Activated gamma-delta T cell (primary cell): ENCODE results near the gene SBK2.
"Not testable (repeated sequence)": the region's sequence is repeated elsewhere in the genome, so short reads cannot be mapped to it uniquely, and the experiment has no call there.

ENCODE experiments used
- DNase-seq: peaks from one replicate; lab custom pipeline; 2025; lab: John Stamatoyannopoulos, UW

Gene SBK2

DNA sequence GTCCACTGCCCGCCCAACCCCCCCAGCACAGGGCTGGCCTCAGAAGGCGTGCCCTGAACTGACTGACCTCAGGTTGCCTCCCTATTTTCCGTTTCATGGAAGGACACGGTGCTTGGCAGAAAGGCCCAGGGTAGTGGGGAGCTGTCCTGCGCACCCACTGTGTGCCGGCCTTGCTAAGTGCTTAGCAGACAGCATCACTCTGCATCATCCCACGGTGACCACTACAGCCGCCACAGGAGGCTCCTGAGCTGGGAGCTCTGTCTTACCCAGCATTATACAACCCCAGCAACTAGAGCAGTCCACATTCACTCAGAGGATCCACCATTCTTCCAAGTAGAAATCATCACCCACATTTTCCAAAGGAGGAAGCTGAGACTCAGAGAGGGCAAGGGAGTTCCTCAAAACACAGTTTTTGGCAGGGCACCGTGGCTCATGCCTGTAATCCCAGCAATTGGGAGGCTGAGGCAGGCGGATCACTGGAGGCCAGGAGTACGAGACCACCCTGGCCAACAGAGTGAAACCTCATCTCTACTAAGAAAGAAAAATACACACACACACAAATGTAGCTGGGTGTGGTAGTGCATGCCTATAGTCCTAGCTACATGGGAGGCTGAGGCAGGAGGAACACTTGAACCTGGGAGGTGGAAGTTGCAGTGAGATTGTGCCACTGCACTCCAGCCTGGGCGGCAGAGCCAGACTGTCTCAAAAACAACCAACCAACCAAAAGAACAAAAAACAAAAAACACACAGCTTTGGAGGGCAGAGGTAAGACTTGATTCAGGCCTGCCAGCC lies 1.6 kb downstream of the SBK2 start:
- DNase-seq, result no peak

DNA sequence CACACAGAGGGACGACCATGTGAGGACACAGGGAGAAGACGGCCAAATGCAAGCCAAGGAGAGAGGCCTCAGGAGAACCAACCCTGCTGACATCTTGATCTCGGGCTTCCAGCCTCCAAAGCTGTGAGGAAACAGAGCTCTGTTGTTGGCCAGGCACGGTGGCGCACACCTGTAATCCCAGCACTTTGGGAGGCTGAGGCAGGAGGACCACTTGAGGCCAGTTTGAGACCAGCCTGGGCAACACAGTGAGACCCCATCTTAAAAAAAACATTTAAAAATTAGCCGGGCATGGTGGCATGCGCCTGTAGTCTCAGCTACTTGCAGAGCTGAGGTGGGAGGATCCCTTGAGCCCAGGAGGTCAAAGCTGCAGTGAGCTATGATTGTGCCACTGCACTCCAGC lies 2.7 kb downstream of the SBK2 start:
- not testable (repeated sequence) for DNase-seq

DNA sequence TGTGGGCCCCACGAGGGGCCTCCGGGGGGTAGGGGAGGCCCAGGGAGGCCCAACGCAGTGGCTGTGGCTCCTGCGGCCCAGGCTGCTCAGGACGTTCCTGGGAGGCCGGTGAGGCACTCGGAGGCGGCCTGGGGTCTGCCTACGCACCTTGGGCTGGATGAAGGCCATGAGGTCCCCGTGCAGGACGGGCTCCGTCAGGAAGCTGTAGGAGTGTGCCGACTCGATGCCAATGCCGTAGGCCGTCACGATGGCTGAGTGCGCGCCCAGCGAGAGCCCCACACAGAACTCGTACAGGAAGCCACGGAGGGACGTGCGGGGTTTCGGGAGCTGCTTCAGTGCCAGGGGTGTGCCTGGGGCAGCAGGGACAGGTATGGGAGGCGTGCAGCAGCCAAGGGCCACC lies 5.9 kb downstream of the SBK2 start:
- DNase-seq, result no peak

DNA sequence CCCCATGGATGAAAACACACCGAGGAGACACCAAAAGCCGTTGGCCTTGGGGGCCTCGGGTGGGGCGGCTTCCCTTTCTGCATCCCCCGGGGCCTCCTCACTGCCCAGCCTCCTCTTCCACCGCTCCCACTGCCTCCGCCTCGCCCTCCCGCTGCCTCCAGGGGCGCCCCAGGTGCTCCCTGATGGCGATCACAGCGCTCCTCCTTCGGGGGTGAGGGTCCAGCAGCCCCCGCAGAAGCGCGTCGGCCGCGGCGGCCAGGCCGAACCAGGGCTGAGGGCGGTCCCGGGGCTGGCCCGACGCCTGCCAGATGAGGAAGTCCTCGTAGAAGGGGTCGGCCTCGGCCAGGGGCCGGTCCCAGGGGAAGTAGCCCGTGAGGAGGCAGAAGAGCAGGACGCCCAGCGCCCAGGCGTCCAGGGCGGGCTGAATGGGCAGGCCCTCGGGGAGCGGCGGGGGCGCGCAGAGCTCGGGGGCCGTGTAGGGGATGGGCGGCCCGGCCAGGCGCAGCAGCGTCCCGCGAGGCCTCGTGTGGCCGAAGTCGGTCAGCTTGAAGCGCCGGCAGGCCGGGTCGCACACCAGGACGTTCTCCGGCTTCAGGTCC lies 7.2 kb downstream of the SBK2 start:
- no peak for DNase-seq

DNA sequence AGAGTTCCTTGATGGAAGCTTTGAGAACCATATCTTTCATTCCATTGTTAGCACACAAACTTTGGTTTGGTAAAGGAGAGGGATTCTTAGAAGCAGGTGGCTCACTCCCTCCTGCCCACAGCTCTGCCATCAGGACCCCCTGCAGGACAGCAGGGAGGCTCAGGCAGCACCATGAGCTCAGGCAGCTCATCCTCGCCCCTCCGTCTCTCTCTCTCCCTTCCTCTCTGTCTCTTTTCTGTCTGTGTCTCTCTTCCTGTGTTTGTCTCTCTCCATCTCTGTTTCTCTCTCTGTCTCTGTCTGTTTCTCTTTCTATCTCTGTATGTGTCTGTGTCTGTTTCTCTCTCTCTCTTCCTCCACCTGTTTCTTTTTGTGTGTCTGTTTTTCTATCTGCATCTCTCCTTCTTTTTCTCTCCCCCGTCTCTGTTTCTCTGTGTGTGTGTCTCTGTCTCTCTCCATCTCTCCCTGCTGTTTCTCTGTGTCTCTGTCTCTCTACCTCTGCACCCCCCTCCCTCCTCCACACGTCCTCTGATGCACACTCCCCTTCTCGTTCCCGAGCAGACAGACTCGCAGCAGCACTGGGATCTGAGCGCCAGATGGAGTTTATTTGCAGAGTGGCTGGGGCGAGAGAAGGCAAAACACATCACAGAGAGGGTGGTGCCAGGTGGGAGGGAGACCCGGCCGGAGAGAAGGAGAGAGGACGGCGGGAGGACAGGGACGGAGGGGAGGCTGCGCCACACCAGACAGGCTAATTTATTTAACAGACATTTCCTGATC lies 8.7 kb downstream of the SBK2 start:
- DNase-seq, result no peak

DNA sequence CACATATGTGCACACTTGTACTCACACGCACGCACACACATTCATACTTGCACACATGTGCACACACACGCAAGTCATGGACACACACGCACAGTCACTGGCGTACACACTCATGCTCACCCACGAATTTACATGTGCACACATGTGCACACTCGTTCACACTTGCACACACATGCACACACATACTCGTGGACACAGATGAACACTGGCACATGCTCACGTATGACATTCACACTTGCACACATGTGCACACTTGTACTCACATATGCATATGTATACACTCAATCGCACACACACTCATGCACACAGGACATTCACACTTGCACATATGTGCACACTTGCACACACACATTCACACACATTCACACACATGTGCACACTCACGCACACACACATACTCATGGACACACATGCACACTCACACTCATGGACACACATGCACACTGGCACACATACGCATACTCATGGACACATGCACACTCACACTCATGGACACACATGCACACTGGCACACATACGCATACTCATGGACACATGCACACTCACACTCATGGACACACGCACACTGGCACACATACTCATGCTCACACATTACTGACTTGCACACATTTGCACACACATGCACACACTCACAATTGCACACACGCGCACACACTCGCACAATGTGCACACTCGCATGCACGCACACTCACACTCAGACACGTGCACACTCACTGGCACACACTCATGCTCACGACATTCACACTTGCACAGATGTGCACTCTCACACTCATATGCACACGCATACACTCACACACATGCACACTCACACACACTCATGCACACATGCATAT lies 9.5 kb downstream of the SBK2 start:
- no peak for DNase-seq

DNA sequence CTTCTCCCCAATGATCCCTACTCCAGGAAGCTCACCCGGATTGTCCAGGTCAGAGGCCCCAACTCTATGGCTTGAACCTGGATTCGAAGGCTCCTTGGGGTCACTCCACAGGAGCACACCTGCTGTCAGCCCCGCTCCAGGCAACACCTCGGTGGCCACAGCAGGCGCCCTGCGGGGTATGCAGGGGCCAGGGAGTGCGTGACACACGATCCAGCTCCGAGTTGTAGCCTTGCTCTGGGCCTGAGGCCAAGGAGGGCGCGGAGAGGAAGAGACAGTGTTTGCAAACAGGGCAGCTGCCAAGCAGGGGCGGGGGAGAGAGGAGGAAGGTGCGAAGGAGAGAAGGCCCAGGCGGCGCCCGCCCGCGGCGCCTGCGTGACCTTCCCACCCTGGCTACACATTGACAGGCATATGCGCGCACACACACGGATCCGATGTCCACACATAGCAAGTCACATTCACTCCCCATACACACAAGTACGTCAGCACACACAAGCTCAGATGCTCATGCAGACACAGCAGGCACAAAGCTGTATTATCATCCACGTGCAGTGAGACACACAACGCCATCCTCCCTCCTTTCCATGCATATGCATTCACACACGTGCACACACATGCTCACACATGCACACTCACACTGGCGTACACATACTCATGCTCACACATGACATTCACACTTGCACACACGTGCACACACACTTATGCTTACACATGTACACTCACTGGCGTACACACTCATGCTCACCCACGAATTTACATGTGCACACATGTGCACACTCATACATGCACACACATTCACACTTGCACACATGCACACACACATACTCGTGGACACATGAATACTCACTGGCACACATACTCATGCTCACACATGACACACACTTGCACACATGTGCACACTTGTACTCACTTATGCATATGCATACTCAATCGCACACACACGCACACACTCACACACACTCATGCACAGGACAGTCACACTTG lies 10.4 kb downstream of the SBK2 start:
- no peak for DNase-seq

DNA sequence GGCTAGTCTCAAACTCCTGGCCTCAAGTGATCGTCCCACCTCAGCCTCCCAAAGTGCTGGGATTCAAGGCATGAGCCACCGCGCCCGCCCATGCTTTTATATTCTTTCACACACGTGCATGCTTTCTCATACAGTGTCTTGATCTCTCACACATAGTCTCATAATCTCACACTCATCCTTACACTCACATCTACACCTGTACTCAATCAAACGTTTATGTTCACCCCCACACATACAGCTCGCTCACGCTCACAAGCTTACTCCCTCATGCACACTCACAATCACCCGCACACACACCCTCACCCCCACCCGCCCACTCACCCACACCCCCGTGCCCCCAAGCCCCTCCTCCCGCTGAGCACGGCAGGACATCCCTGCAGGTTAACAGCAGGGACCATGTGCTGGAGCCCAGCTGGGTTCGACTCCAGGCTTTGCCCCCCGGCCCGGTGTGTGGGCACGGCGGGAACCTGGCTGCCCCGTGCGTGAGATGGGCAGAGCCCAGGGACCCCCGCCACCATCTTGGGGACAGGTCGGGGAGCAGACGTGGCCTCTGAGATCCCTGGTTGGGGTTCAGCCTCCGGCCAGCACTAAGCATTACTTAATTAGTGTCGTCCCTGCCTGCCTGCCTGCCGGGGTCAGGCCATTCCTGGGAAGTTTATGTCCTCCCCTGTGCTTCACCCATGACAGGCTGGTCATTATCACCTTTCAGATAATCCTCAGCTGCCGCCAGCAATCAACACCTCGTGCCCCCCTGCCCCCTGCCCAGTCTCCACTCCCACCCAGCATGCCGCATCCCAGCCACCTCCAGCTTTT lies 11.4 kb downstream of the SBK2 start:
- DNase-seq, result no peak

DNA sequence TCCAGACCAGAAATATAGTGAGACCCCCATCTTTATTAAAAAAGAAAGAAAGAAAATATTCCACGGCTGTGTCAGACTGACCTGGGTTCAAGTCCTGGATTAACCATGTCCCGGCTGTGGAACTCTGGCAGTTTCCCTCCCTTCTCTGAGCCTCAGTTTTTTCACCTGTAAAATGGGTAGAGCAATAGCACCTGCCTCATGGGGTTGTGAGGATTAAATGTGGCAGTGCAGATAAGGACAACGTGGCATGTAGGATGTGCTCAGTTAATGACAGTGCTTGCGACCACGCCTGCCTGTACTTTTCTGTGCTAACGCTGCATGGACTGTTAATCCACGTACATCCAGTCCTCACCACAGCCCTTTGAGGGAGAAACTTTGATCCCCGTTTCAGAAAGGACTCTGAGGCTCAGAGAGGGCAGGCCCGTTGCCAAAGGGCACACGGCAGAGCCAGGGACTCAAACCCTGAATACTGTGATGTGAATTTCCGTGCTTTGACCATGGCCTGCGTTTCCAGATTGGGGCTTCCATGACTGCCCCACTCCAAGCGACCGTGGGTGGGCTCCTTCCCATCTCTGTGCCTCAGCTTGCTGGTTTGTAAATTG lies 16.1 kb downstream of the SBK2 start:
- no peak for DNase-seq

DNA sequence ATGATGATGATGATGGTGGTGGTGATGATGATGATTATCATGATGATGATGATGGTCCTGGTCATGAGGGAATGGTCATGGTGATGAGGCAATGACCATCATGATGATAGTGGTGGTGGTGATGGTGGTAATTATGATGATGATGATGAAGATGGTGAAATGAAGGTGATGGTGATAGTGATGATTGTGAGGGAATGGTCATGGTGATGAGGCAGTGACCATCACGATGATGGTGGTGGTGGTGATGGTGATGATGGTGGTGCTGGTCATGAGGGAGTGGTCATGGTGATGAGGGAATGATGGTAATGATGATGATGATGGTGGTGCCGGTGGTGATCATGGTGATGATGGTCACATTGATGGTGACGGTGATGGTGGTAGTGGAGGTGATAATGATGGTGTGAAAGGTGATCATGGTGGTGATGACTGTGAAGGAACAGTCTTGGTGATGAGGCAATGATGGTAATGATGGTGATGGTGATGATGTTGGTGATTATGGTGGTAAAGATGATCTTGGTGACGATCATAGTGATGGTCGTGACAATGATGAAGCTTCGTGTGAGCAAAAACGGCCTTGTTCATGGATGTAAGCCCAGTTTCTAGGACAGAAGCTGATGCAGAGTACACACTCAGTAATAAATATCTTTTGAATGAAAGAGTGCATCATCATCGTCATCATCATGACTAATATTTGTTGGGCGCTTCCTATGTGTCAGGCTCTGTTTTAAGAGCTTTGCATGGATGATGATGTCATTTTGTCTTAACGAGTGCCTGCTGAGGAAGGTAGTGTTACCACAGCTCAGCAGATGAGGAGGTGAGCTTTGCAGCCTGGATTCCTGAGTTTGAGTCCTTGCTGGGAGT lies 17.3 kb downstream of the SBK2 start:
- DNase-seq, result no peak

DNA sequence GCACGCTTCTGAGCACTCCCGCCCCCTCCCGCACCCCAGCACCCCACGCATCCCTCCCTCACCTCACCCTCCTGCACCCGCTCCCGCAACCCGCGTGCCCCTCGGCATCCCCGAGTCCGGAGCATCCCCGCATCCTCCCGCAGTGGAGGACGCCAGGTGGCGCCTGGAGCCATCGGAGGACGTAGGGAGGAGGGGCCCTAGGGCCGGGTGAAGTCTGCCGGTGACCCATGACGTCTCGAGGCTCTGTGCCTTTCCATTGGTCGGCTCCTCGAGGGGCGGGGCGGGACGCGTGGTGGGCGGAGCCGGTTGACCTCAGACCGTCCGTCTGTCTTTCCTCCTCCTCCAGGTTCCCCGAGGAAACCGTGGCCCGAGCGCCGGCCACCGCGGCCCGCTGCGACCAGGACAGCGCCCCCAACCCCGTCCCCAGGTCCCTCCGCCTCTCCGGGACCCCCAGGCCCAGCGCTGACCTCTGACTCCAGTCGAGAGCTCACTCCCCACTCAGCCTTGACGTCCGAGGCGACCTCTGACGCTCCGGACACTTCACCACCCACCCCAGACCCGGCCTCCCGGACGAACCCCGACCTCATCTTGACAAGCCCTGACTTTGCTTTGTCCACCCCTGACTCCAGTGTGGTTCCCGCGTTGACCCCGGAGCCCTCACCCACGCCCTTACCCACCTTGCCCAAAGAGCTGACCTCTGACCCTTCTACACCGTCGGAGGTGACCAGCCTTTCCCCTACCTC lies 19.9 kb downstream of the SBK2 start:
- peak; percentile 74 for DNase-seq

DNA sequence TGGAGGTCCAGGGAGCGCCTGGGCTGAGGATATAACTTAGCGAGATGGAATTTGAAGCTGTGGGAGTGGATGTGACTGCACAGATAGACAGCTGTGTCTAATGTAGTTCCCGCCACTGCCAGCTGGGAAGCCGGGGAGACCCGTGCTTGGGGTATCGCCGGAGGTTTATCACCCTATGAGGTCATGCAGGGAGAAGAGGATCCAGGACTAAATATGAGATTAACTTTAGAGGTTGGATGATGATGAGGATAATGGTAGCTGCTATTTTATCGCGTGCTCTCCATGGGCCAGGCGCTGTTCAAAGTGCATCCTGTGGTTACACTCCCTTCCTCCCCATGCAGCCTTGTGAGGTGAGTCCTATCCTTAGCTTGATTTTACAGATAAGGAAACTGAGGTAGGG lies 28.8 kb downstream of the SBK2 start:
- DNase-seq, result no peak

DNA sequence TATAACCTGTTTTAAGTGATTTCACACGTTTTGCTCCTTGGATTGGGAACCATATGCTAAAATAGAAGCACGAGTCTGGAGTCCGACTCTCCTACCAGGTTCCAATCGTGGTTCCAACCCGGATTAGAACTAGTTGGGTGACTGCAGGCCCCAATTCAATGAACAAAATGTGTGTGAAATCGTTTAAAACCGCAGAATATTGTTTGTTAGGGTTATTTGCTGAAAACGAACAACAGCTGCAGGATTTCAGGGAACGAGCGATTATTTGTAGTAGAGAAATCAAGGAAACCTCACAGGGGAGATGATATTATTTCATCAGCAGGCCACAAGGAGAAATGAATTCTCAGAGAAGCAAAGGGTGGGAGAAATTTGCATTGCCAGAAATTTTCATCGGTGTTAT lies 32.0 kb downstream of the SBK2 start:
- DNase-seq, result no peak

DNA sequence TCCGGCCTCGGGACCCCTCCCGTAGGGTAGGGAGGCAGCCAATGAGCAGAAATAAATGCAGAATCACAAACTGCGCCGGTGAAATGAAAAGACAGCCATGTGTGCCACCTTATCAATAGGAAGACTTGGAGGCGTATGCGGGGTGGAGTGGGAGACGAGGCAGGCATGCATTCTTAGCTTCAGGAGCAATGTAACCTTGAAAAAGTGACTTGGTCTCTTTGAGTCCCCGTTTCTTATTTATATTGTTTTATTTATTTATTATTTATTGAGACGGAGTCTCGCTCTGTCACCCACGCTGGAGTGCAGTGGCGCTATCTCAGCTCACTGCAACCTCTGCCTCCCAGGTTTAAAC lies 32.7 kb downstream of the SBK2 start:
- DNase-seq, result no peak

DNA sequence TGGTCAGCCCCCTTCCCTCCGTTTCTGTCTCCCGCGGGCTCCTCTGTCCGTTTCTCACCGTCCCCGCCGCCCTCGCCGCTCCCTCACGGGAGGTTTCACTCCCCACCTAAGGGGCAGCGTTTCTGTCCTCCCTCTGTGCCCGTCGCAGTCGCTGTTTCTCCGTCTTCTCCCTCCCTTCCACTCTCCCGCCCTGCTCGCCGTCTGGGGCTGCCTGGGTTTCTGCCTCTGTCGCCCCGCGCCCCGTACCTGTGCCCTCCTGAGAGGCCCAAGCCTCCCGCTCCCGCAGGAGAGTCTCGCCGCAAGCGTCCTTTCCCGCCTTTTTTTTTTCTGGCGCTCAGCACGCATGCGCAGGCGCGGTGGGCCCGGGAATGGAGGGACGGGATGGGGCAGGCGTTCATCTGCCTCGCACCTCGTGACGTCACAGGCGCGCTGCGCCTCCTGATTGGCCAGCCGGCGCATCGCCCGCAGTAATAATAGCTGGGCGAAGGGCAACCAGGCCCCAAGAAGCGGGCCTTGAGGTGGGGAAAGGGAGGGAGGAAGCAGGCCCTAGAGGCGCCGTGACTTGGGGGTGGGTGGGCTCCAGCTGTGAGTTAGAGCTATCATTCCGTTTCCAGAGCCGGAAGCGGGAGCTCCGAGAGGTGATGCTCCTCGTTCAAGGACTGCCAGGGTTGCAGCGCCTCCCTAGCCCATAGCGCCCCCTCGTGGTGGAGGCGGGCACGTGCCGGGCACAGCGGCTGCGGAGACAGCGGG lies 33.3 kb downstream of the SBK2 start:
- DNase-seq, result peak; percentile 83

DNA sequence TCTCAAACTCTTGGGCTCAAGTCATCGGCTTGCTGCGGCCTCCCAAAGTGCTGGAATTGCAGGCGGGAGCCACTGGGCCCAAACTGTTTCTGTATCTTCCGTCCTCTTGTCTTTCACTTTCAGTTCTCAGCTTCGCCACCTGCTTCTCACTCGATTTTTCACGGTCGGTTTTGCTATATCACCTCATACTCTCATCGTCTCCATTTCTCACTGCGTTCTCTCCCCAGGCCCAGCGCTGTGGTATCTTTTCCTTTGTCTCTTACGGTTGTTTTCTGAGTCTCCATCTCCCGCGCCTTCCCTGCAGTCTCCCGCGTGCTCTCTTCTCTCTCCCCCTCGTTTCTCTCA lies 33.8 kb downstream of the SBK2 start:
- DNase-seq, result no peak

DNA sequence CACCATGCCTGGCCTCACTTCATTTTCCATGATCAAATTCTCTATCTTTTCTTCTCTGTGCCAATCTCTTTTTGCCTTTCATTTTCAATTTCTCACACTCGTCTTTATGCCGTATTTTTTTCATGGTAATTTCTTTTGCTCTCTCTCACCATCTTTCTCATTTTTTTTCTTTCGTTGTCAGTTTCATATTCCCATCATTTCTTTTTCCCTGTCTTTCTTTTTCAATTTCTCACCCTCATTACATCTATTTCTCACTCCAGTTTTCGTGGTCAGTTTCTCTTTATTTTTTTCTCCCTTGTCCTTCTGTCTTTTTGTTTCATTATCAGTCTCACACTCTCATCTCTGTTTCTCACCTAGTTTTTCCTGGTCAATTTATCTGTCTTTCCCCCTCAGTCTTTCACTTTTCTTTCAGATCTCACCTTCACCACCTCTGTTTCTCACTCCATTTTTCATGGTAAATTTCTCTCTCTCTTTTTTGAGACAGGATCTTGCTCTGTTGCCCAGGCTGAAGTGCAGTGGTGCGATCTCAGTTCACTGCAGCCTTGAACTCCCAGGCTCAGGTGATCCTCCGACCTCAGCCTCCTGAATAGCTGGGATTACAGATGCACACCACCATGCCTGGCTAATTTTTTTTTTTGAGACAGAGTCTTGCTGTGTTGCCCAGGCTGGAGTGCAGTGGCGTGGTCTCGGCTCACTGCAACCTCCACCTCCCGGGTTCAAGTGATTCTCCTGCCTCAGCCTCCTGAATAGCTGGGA lies 34.6 kb downstream of the SBK2 start:
- no peak for DNase-seq
